HepG2 (cell line): Measurements from ENCODE around the gene SNX27. TPM values are rescaled to one million over a fixed set of nuclear protein-coding genes. Genes with fewer than 3 reads are reported as not detected.

Source experiments
- ATAC-seq: fragments of 200-7000 bp; cut with Tn5 transposase; 3 replicates; pipeline ENCODE4 v1.9.1; 2020; ENCODE audit warnings: mild to moderate bottlenecking, moderate library complexity
- BruUV-seq: library from RNA; stranded (reverse); fragments of 400-500 nt; replicated peaks from 2 replicates; lab custom pipeline; 2021; lab: Mats Ljungman, UMichigan
- CTCF ChIA-PET: fragments of 300-600 bp; formaldehyde crosslinking; extraction: SDS; loops from one replicate; lab custom pipeline; 2021; ENCODE audit warnings: low total read pairs, inconsistent platforms, low intra/inter-chr PET ratio; lab: Yijun Ruan, JAX
- POLR2A ChIA-PET: fragments of 350-600 bp; sonication (Branson Sonifier 250); formaldehyde crosslinking; loops from one replicate; lab custom pipeline; 2020; ENCODE audit warnings: antibody characterized with exemption, inconsistent platforms; lab: Yijun Ruan, JAX
- DNase-seq: peaks from one replicate; pipeline ENCODE4 v3.0.0-alpha.2; 2015; ENCODE audit warnings: low spot score
- FAIRE-seq: peaks from 3 replicates; lab custom pipeline; 2011; peaks lifted over from hg19 to GRCh38; lab: Jason Lieb, UNC
- H2AFZ ChIP-seq: one replicate; pipeline ENCODE4 v1.6.1; 2011; ENCODE audit warnings: low read length, inconsistent platforms
- H3K27ac ChIP-seq: fragments of 300-600 bp; 3 replicates; pipeline ENCODE4 v1.8.0; 2011; ENCODE audit warnings: mixed run types, mild to moderate bottlenecking, mixed read lengths, low read length, inconsistent platforms; ENCODE audit not compliant: insufficient read depth; ENCODE audit errors: extremely low read length
- H3K27me3 ChIP-seq, 2 experiments: fragments of 200-600 bp in 1 of 2; 2 replicates in 1 of 2; 3 replicates in 1 of 2; pipeline versions ENCODE4 v1.6.0 to v1.8.0; 2011; ENCODE audit warnings: low read length in 2 of 2, mild to moderate bottlenecking in 2 of 2, moderate library complexity in 2 of 2, inconsistent platforms in 1 of 2; ENCODE audit not compliant: insufficient read depth in 2 of 2, control insufficient read depth in 1 of 2
- H3K36me3 ChIP-seq, 2 experiments: fragments of 200-600 bp in 1 of 2; replicated peaks in 1 of 2; 2 replicates in 1 of 2; 3 replicates in 1 of 2; pipeline versions ENCODE4 v1.5.1 to v1.8.0; 2011; ENCODE audit warnings: low read length in 2 of 2, inconsistent platforms in 1 of 2; ENCODE audit not compliant: insufficient read depth in 2 of 2, control insufficient read depth in 1 of 2
- H3K4me1 ChIP-seq: 2 replicates; pipeline ENCODE4 v1.5.1; 2012; ENCODE audit warnings: low read length, inconsistent platforms; ENCODE audit not compliant: insufficient read depth
- H3K4me2 ChIP-seq: 2 replicates; pipeline ENCODE4 v1.6.0; 2011; ENCODE audit warnings: low read depth, low read length, inconsistent platforms
- H3K4me3 ChIP-seq, 3 experiments: fragments of 200-600 bp in 1 of 3; sonication (generic), shearing (Covaris generic) in 1 of 3; replicated peaks in 1 of 3; 2 replicates each; pipeline ENCODE4 v1.5.1; 2011 to 2016; ENCODE audit warnings: low read length in 3 of 3, inconsistent platforms in 2 of 3, low read depth in 2 of 3, mild to moderate bottlenecking in 2 of 3, control low read depth in 1 of 3, mixed read lengths in 1 of 3; ENCODE audit not compliant: insufficient read depth in 1 of 3
- H3K79me2 ChIP-seq: one replicate; pipeline ENCODE4 v1.6.1; 2011; ENCODE audit warnings: low read length, inconsistent platforms; ENCODE audit not compliant: insufficient read depth
- H3K9ac ChIP-seq: 2 replicates; pipeline ENCODE4 v1.6.0; 2011; ENCODE audit warnings: mild to moderate bottlenecking, low read depth, low read length, inconsistent platforms; ENCODE audit not compliant: insufficient read depth
- H3K9me3 ChIP-seq: 2 replicates; pipeline ENCODE4 v1.5.1; 2012; ENCODE audit warnings: mild to moderate bottlenecking, low read length
- H4K20me1 ChIP-seq: 2 replicates; pipeline ENCODE4 v1.6.0; 2011; ENCODE audit warnings: inconsistent platforms, mild to moderate bottlenecking, low read length, moderate library complexity; ENCODE audit not compliant: insufficient read depth
- EEA1 ChIP-seq: sonication (generic); formaldehyde crosslinking; IDR thresholded peaks from 2 replicates; pipeline ENCODE4 v1.5.1; 2020; ENCODE audit warnings: mild to moderate bottlenecking, missing genetic modification reagents, borderline replicate concordance
- HNF1A ChIP-seq, 2 experiments: sonication (generic) in 1 of 2; formaldehyde crosslinking in 1 of 2; IDR thresholded peaks; 2 replicates each; pipeline versions ENCODE4 v1.4.0 to v1.6.1; 2016 to 2020; ENCODE audit warnings: borderline replicate concordance in 1 of 2, low read depth in 1 of 2, mild to moderate bottlenecking in 1 of 2, missing genetic modification reagents in 1 of 2
- MEIS2 ChIP-seq: sonication (generic); formaldehyde crosslinking; IDR thresholded peaks from 2 replicates; pipeline ENCODE4 v1.9.0; 2021; ENCODE audit warnings: mild to moderate bottlenecking, missing genetic modification reagents
- MYNN ChIP-seq: sonication (generic); formaldehyde crosslinking; IDR thresholded peaks from 2 replicates; pipeline ENCODE4 v1.4.0; 2020; ENCODE audit warnings: mild to moderate bottlenecking, low read depth, missing genetic modification reagents
- NR2F2 ChIP-seq: IDR thresholded peaks from 2 replicates; pipeline ENCODE4 v1.6.1; 2012; ENCODE audit warnings: low read depth, inconsistent platforms, borderline replicate concordance
- ZNF616 ChIP-seq: sonication (generic); formaldehyde crosslinking; IDR thresholded peaks from 2 replicates; pipeline ENCODE4 v1.5.0; 2020; ENCODE audit warnings: low read depth, mild to moderate bottlenecking, missing genetic modification reagents
- ZNF883 ChIP-seq: sonication (generic); formaldehyde crosslinking; IDR thresholded peaks from 2 replicates; pipeline ENCODE4 v1.5.1; 2020; ENCODE audit warnings: mild to moderate bottlenecking, missing genetic modification reagents; ENCODE audit errors: not compliant biosample characterization
- WGBS: methylation state at CpG from one replicate; pipeline ENCODE4 v1.1.6; 2017; ENCODE audit warnings: low lambda C conversion rate; 5-methylcytosine and 5-hydroxymethylcytosine counted together
- in situ Hi-C: cut with HindIII; loops from 2 replicates; pipeline ENCODE4 v1.10.0; 2017; ENCODE audit warnings: low pct_unique_long_range_greater_than_20kb; ENCODE audit not compliant: extremely low pct_ligation_motif_present
- intact Hi-C: fragments of 100-400 bp; cut with micrococcal nuclease; formaldehyde crosslinking; loops from one replicate; pipeline ENCODE4 v1.10.0; 2022; ENCODE audit not compliant: unreplicated experiment
- polyA plus RNA-seq, 8 experiments: library from polyadenylated mRNA; depleted of rRNA in 3 of 8; stranded (reverse) in 7 of 8; unstranded in 1 of 8; fragments of >200 nt; fragmentation: Illumina TruSeq in 4 of 8; extraction: Trizol in 4 of 8; gene quantifications; 2 replicates each; pipeline versions ENCODE4 v1.2.1 to v1.2.3, GENCODE V29; 2011 to 2016; ENCODE audit warnings: low read depth in 4 of 8, missing spikeins in 1 of 8, mixed read lengths in 1 of 8; ENCODE audit not compliant: insufficient read depth in 1 of 8
- total RNA-seq, 5 experiments: library from RNA; depleted of rRNA; stranded (reverse); fragments of >200 nt; fragmentation: Illumina TruSeq; extraction: Trizol; gene quantifications; 2 replicates each; pipeline ENCODE4 v1.2.3, GENCODE V29; 2016; ENCODE audit warnings: low read depth in 1 of 5

The SNX27 gene
- total and polyA plus RNA-seq, 2 of the 13 experiments (the other 11 are each of a cell fraction or from before 2014, with no cell fraction given): 14.4 to 17.8 TPM

DNA sequence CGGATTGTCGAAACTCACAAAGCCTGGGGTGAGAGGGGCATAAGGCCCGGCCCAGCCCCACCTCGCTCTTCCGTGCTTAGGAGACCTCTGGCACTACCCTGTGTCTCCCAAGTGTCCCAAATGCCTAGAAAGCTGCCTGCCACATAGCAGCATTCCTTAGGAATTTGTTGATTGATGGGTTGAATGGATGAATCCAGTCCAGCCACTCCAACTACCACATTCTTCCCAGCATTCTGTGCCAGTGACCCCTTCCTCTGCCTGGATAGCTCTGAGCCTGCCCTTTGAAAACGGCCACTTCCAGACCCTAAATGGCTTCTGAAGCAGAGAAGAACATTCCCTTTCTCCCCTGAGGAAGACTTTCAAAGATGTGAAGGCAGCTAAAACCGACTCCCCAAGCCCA is 93.3 kb downstream of the SNX27 start:
- in situ Hi-C loops (no loop called here), intact Hi-C loops (no loop called here)
- TF ChIP-seq ZNF616 (CRISPR knock-in tag) (no peak), MEIS2 (CRISPR knock-in tag) (no peak), NR2F2 (no peak), HNF1A (IDR thresholded peaks at IDR 0.05; ENCODE audit: low read depth) (no peak), HNF1A (CRISPR knock-in tag; IDR thresholded peaks at IDR 0.05; ENCODE audit: borderline replicate concordance) (no peak), EEA1 (CRISPR knock-in tag) (no peak), MYNN (CRISPR knock-in tag) (no peak), ZNF883 (CRISPR knock-in tag) (no peak)
- Histone ChIP-seq H3K27ac (no peak overlapping the region), H3K4me1 (peaks cover 55% of the 10 kb centered on the region), H3K4me3 (no peak overlapping the region), H3K27me3 (no peaks in the 10 kb centered on the region), H4K20me1 (no peaks in the 10 kb centered on the region), H3K9me3 (no peaks in the 10 kb centered on the region), H3K9ac (no peak overlapping the region), H3K79me2 (no peaks in the 10 kb centered on the region), H2AFZ (no peak overlapping the region), H3K4me2 (no peak overlapping the region), H3K36me3 (0 out of 5 replicates have a peak, but pooled peaks cover 0 to 4% of the 10 kb centered on the region in 2 experiments)
- no peak for FAIRE-seq
- WGBS: 80% methylated on average over 4 of the region's 7 CpGs
- DNase-seq: no peak
- POLR2A ChIA-PET: interaction anchor here (1.3 kb wide), 1 partner anchor 16 kb away, joined by 5 read pairs; the partner anchor contains the start of gene RIIAD1
- BruUV-seq: no TSS peak
- ATAC-seq: no peak
- CTCF ChIA-PET: no interaction called here
